Esophagus squamous epithelium (tissue), 5 donors: ENCODE results near the gene CIAO2A. TPM values are rescaled to one million over a fixed set of nuclear protein-coding genes. Genes with fewer than 3 reads are reported as not detected.
"Not testable (repeated sequence)": the region's sequence is repeated elsewhere in the genome, so short reads cannot be mapped to it uniquely, and the experiment has no call there.

Experiments
- DNase-seq: peaks from one replicate; lab custom pipeline; 2025; lab: John Stamatoyannopoulos, UW
- H3K27ac ChIP-seq, 4 donors: fragments of 200-600 bp; sonication (generic); one replicate each; pipeline ENCODE4 v1.5.1; 2016 to 2019; ENCODE audit warnings: mild to moderate bottlenecking in 1 of 4
- H3K27me3 ChIP-seq, 4 donors: fragments of 200-600 bp; sonication (generic); 1 replicate in 3 of 4; 2 replicates in 1 of 4; pipeline versions ENCODE4 v1.5.1 to v1.6.0; 2017 to 2021; ENCODE audit warnings: antibody characterized with exemption in 1 of 4
- H3K36me3 ChIP-seq, 3 donors: fragments of 200-600 bp; sonication (generic); one replicate each; pipeline ENCODE4 v1.5.1; 2016 to 2019
- H3K4me1 ChIP-seq, 3 donors: fragments of 200-600 bp; sonication (generic); one replicate each; pipeline ENCODE4 v1.5.1; 2017 to 2019
- H3K4me3 ChIP-seq, 4 donors: fragments of 200-600 bp; sonication (generic); 1 replicate in 3 of 4; 2 replicates in 1 of 4; pipeline ENCODE4 v1.5.1; 2016 to 2019; ENCODE audit warnings: mild to moderate bottlenecking in 2 of 4, moderate library complexity in 1 of 4
- H3K9me3 ChIP-seq, 3 donors: fragments of 200-600 bp; sonication (generic); one replicate each; pipeline ENCODE4 v1.5.1; 2016 to 2019
- CTCF ChIP-seq, 6 experiments: fragments of 450-650 bp in 4 of 6; fragments of 200-600 bp in 2 of 6; sonication (generic) in 2 of 6; IDR thresholded peaks; one replicate each; pipeline ENCODE4 v1.5.1; 2016 to 2019; ENCODE audit warnings: antibody characterized with exemption in 6 of 6, mild to moderate bottlenecking in 4 of 6, moderate library complexity in 4 of 6
- POLR2A ChIP-seq, 4 donors: fragments of 450-650 bp; IDR thresholded peaks; one replicate each; pipeline ENCODE4 v1.6.1; 2017; ENCODE audit warnings: antibody characterized with exemption in 4 of 4, mild to moderate bottlenecking in 4 of 4, moderate library complexity in 3 of 4
- WGBS, 2 donors: methylation state at CpG; one replicate each; pipeline ENCODE4 v1.1.5; 2018; 5-methylcytosine and 5-hydroxymethylcytosine counted together
- intact Hi-C: fragments of 100-400 bp; cut with DNase I; formaldehyde crosslinking; loops from one replicate; pipeline ENCODE4 v1.15.0; 2022
- total RNA-seq, 4 donors: library from RNA; depleted of rRNA; stranded (reverse); fragments of >200 nt; gene quantifications; one replicate each; pipeline ENCODE4 v1.1.0, GENCODE V29; 2016
- donor health status: DM: yes; HTN: yes; CAD: no.

The CIAO2A gene
- total RNA-seq, 4 donors from 2014 or later, result 36.6 to 76.6 (median 50.7) TPM

- Histone ChIP-seq H3K4me3 (no peak overlapping the region), H3K36me3 (peaks cover 0 to 41% (median 2%) of the 10 kb centered on the region in 3 donors), H3K4me1 (peaks cover 11 to 47% (median 30%) of the 10 kb centered on the region in 3 donors), H3K27me3 (no peaks in the 10 kb centered on the region), H3K9me3 (no peaks in the 10 kb centered on the region), H3K27ac (peak overlapping the region in 1 of 4 donors; percentile 34)
- no peak for DNase-seq
- TF ChIP-seq POLR2A (IDR thresholded peaks at IDR 0.05), result no peak
- TF ChIP-seq CTCF (IDR thresholded peaks at IDR 0.05), result no peak
- intact Hi-C loops, result no loop called here
- WGBS, 2 donors, result 51 to 73% methylated on average over 3 of the region's 3 CpGs
These were observed 3.1 kb downstream of the CIAO2A start for GRCh38 chr15:64090527-64090926.

- no peak for DNase-seq
- peaks cover 0 to 49% (median 7%) of the 10 kb centered on the region in 3 donors for H3K36me3 ChIP-seq
- no peak for TF ChIP-seq POLR2A (IDR thresholded peaks at IDR 0.05)
- TF ChIP-seq CTCF (IDR thresholded peaks at IDR 0.05), result no peak
- no peaks in the 10 kb centered on the region for H3K27me3 ChIP-seq
- no peaks in the 10 kb centered on the region for H3K9me3 ChIP-seq
- peak overlapping the region in 2 of 4 donors; percentile 34 to 58 for H3K27ac ChIP-seq
- intact Hi-C loops, result no loop called here
- 72 to 96% methylated on average over 11 to 12 of the region's 12 CpGs for WGBS, 2 donors
- peaks cover 11 to 38% (median 22%) of the 10 kb centered on the region in 3 donors for H3K4me1 ChIP-seq
- H3K4me3 ChIP-seq, result no peak overlapping the region
These were observed 3.9 kb downstream of the CIAO2A start for GRCh38 chr15:64089543-64090280.

GRCh38 chr15:64082757-64083156 is 10.9 kb downstream of the CIAO2A start:
- Histone ChIP-seq H3K4me1 (no peaks in the 10 kb centered on the region), H3K4me3 (no peak overlapping the region), H3K27ac (no peak overlapping the region), H3K27me3 (no peaks in the 10 kb centered on the region), H3K9me3 (no peaks in the 10 kb centered on the region), H3K36me3 (peaks cover 0 to 84% (median 7%) of the 10 kb centered on the region in 3 donors)
- DNase-seq, result no peak
- TF ChIP-seq CTCF (IDR thresholded peaks at IDR 0.05), result no peak
- 60 to 98% methylated on average over 3 of the region's 3 CpGs for WGBS, 2 donors
- intact Hi-C loops, result no loop called here

- not testable (repeated sequence) for DNase-seq
- WGBS, 2 donors, result 90 to 100% methylated on average over 2 of the region's 2 CpGs
These were observed 20.1 kb downstream of the CIAO2A start for GRCh38 chr15:64073496-64073895.

GRCh38 chr15:64072812-64073211 is 20.8 kb downstream of the CIAO2A start:
- H3K4me1 ChIP-seq, result peaks cover 4 to 30% (median 12%) of the 10 kb centered on the region in 3 donors
- intact Hi-C loops, result no loop called here
- 85 to 88% methylated on average over 2 of the region's 2 CpGs for WGBS, 2 donors
- no peaks in the 10 kb centered on the region for H3K9me3 ChIP-seq
- no peak for DNase-seq
- H3K36me3 ChIP-seq, result peaks cover 0 to 50% (median 0%) of the 10 kb centered on the region in 3 donors
- no peaks in the 10 kb centered on the region for H3K27me3 ChIP-seq
- H3K4me3 ChIP-seq, result no peak overlapping the region
- H3K27ac ChIP-seq, result no peak overlapping the region
- TF ChIP-seq POLR2A (IDR thresholded peaks at IDR 0.05) (no peak), CTCF (IDR thresholded peaks at IDR 0.05) (no peak)

More at GRCh38 chr15:64073496-64073895, 20.1 kb downstream of the CIAO2A start:
- H3K4me3 ChIP-seq, intact Hi-C loops, H3K9me3 ChIP-seq, H3K27ac ChIP-seq, H3K27me3 ChIP-seq: not testable (repeated sequence)
- Histone ChIP-seq H3K4me1 (peaks cover 4 to 28% (median 12%) of the 10 kb centered on the region in 3 donors), H3K36me3 (peaks cover 0 to 50% (median 0%) of the 10 kb centered on the region in 3 donors)
